RPMI7951 (cell line): Measurements from ENCODE around the gene PIK3R5. TPM values are rescaled to one million over a fixed set of nuclear protein-coding genes. Genes with fewer than 3 reads are reported as not detected.

ENCODE experiments used
- DNase-seq: peaks from one replicate; pipeline ENCODE4 v3.0.0-alpha.2; 2012; ENCODE audit warnings: low read depth
- total RNA-seq: library from RNA; depleted of rRNA; stranded (reverse); fragments of >200 nt; shearing (Covaris generic); gene quantifications from 2 replicates; pipeline ENCODE4 v1.2.3, GENCODE V29; 2014; rRNA removed

PIK3R5 gene
- total RNA-seq, 1 experiment from 2014 or later: 0.24 TPM

DNA sequence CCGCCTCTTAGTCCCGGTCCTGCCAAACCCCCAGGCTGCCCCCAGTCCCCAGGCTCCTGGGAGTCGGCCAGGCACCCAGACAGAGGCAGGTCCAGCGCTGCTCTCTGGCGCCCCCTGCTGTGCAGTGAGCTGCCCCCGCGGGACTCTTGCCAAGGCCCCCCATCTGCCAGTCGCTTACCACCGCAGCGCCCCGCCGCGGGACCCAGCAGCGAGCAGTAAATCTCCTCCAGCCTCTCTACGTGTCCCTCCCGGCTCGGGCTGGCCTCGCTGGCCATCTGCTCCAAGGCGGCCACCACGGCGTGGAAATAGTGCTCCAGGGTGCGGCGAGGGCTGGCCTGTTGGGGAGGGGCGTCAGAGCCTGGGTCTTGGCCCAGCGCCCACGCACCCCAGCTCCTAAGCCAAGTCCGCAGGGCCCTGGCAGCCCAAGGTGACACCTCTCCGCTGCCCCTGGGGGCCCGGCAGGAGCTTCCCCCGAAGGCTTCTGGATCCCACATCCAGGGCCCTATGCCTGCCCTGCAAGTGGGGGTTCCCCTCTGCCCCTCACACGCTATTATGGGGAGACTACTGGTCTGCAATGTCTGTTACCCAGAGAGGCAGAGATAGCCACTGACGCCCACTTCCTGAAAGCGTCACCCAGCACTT is 132.7 kb downstream of the PIK3R5 start:
- DNase-seq: no peak

DNA sequence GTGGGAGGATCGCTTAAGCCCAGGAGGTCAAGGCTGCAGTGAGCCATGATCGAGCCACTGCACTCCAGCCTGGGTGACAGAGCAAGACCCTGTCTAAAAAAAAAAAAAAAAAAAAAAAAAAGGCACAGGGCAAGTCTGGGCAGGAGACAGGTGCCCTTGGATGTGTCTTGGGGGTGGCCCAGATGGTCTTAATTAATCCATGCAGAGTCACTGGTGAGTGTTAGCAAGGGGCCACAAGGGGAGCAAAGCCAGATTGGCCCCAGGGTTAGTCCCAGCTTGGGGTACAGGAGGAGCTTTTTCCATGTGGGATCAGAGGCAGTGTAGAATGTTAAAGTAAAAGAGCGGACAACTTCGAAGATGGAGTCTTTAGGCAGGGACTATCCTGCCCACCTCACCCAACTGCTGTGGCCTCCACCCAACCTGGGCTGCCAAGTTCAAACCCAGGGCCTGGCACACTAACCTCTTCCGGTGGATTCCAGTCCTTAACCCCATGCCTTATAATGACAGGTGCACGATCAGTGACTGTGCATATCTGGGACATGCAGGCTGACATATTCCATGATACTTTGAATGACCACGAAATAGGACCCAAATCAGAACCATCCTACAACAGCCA is 134.2 kb downstream of the PIK3R5 start:
- no peak for DNase-seq

DNA sequence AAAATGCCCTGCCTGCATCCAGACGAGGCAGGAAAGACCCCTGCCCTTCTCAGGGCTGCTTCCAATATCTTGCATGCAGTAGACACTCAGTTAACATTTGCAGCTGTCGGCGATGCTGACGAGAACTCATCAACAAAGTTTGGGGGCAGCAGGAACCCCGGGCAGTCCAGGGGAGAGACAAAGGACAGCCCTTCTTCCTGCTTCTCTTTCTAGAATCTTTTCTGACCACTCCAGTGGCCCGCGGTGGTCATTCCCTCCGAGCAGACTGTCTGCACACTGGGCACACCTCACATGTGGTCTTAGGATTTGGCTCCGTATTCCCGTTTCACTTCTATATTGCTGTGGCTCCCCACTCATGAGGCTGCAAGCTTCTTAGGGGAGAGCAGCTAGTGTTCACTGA is 135.4 kb downstream of the PIK3R5 start:
- DNase-seq: no peak

DNA sequence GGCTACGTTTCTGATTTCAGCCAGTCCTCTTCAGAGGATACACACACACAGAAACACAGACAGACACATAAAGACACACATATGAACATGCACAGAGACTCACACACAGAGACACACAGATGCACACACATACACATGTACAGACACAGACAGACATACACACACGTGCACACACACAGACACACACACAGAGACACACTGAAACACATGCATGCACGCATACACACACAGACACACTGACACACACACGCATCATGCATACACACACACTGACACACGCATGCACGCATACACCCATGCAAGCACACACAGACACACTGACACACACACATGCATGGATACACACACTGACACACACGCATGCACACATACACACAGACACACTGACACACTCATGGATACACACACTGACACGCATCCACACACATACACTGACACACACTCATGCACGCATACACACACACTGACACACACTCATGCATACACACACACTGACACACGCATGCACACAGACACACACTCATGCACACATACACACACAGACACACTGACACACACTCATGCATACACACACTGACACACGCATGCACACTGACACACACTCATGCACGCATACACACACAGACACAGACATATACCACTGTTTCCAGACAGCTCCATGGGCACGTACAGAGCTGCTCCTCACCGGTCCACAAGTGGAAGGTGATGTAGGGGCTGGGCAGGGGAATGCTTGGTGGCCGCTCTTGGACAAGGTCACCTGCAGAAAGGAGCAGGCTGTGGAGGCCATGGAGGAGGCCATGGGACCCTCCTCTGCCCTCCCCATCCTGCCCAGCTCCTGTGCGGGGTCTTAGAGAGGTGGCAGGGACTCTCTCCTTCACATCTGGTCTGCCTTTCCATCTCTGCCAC is 136.2 kb downstream of the PIK3R5 start:
- DNase-seq: no peak

Other genes with a start within 250 kb of the PIK3R5 start
- gene CCDC42, start 220.9 kb downstream of the PIK3R5 start, total RNA-seq: not detected in 2 replicates
- not detected in 2 replicates for gene SPDYE4, start 207.2 kb downstream of the PIK3R5 start, total RNA-seq
- not detected in 2 replicates for gene MFSD6L, start 166.3 kb downstream of the PIK3R5 start, total RNA-seq
- gene PIK3R6, start 98.0 kb downstream of the PIK3R5 start, total RNA-seq: not detected in 2 replicates
- gene NTN1, start 55.8 kb upstream of the PIK3R5 start, total RNA-seq: 0.12 and 0.20 TPM in 2 replicates